ENCODE data around the gene USP12. TPM values are rescaled to one million over a fixed set of nuclear protein-coding genes. Genes with fewer than 3 reads are reported as not detected.
A peak's percentile ranks its signal among the peaks of the same experiment; 100 is the strongest.

The USP12 gene
- total and polyA plus RNA-seq, 2 experiments from 2014 or later, result 18.4 to 39.3 TPM

DNA sequence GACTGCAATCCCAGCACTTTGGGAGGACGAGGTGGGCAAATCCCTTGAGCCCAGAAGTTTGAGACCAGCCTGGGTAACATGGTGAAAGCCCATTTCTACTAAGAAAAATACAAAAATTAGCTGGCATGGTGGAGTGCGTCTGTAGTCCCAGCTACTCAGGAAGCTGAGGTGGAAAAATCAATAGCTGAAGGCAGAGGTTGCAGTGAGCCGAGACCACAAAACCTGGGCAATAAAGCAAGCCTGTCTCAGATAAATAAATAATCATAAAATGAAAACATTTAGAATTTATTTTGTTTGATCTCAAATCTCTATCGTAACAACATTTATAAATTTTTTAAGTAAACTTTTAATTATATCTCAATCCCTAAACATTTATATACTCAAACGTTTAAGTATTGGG lies 36.6 kb downstream of the USP12 start:
- Histone ChIP-seq H3K9me2 (ENCODE audit: insufficient read depth) (no peaks in the 10 kb centered on the region), H3K36me3 (ENCODE audit: insufficient read depth) (no peaks in the 10 kb centered on the region), H3K79me2 (replicated peaks; ENCODE audit: insufficient read depth) (peaks cover 98% of the 10 kb centered on the region), H3K4me2 (no peak overlapping the region), H4K20me1 (replicated peaks; ENCODE audit: insufficient read depth) (peaks cover 11% of the 10 kb centered on the region; the same call in 1 of the 2 replicates), H3K4me1 (ENCODE audit: insufficient read depth) (peaks cover 68% of the 10 kb centered on the region), H3F3A (replicated peaks; ENCODE audit: low read depth) (no peaks in the 10 kb centered on the region), H3K27me3 (ENCODE audit: insufficient read depth) (no peaks in the 10 kb centered on the region), H2AFZ (no peak overlapping the region), H3K27ac (ENCODE audit: low read depth) (peak overlapping the region; percentile 7; the same call in 1 of the 2 replicates), H3K4me3 (no peak overlapping the region)
- no peak overlapping the region for H3K27ac Mint-ChIP-seq
- H3K9me3 Mint-ChIP-seq, result peaks cover 6% of the 10 kb centered on the region; the same call in 1 of the 3 replicates
- no peak for ATAC-seq
- peaks cover 2% of the 10 kb centered on the region for H3K27me3 Mint-ChIP-seq (ENCODE audit: insufficient read depth, low read depth, poor library complexity)
- peaks cover 13% of the 10 kb centered on the region; the same call in 2 of the 3 replicates for H3K36me3 Mint-ChIP-seq (ENCODE audit: low read depth)
- H3K4me3 Mint-ChIP-seq, result no peak overlapping the region
- TF ChIP-seq POLR2AphosphoS5 (IDR thresholded peaks at IDR 0.05; ENCODE audit: low read depth) (no peak), REST (IDR thresholded peaks at IDR 0.05; ENCODE audit: unreplicated experiment) (no peak), CREB1 (CRISPR knock-in tag; IDR thresholded peaks at IDR 0.05; ENCODE audit: low read depth) (no peak), ZNF462 (CRISPR knock-in tag; IDR thresholded peaks at IDR 0.05) (no peak), ETS1 (IDR thresholded peaks at IDR 0.05) (no peak), EZH2 (IDR thresholded peaks at IDR 0.05; ENCODE audit: low read depth, unreplicated experiment) (no peak), NANOG (IDR thresholded peaks at IDR 0.05; ENCODE audit: borderline replicate concordance) (no peak)
- peaks cover 60% of the 10 kb centered on the region for H3K4me1 Mint-ChIP-seq
- DNase-seq (ENCODE audit: low spot score), result no peak

Data from GM23338 (cell line).